Aorta (tissue), 5 donors: ENCODE measurements around the gene APOBEC3H. TPM values are rescaled to one million over a fixed set of nuclear protein-coding genes. Genes with fewer than 3 reads are reported as not detected.

Source experiments
- ATAC-seq: fragments of 200-7000 bp; cut with Tn5 transposase; one replicate; pipeline ENCODE4 v1.9.1; 2022; ENCODE audit warnings: moderate library complexity; ENCODE audit not compliant: low FRiP score
- DNase-seq, 2 donors: peaks; one replicate each; pipeline ENCODE4 v3.0.0-alpha.2; 2020
- H3K27ac ChIP-seq, 2 donors: one replicate each; pipeline ENCODE4 v1.5.1; 2013; ENCODE audit warnings: low read length in 2 of 2, mild to moderate bottlenecking in 2 of 2, moderate library complexity in 2 of 2, control low read depth in 1 of 2, inconsistent platforms in 1 of 2, low read depth in 1 of 2
- H3K27me3 ChIP-seq, 2 donors: one replicate each; pipeline ENCODE4 v1.6.1; 2013; ENCODE audit warnings: control low read depth in 1 of 2, low read length in 1 of 2, mild to moderate bottlenecking in 1 of 2, moderate library complexity in 1 of 2; ENCODE audit not compliant: insufficient read depth in 2 of 2, control insufficient read depth in 1 of 2
- H3K36me3 ChIP-seq, 2 donors: one replicate each; pipeline ENCODE4 v1.6.1; 2013; ENCODE audit warnings: control low read depth in 1 of 2, low read length in 1 of 2, mild to moderate bottlenecking in 1 of 2; ENCODE audit not compliant: insufficient read depth in 2 of 2, control insufficient read depth in 1 of 2
- H3K4me1 ChIP-seq, 2 donors: one replicate each; pipeline ENCODE4 v1.6.1; 2013; ENCODE audit warnings: low read length in 2 of 2, control low read depth in 1 of 2, mild to moderate bottlenecking in 1 of 2, moderate library complexity in 1 of 2; ENCODE audit not compliant: insufficient read depth in 2 of 2, control insufficient read depth in 1 of 2
- H3K4me3 ChIP-seq, 2 donors: one replicate each; pipeline ENCODE4 v1.5.1; 2013; ENCODE audit warnings: low read length in 2 of 2, control low read depth in 1 of 2, mild to moderate bottlenecking in 1 of 2
- H3K9me3 ChIP-seq: one replicate; pipeline ENCODE4 v1.6.1; 2013; ENCODE audit warnings: mild to moderate bottlenecking, low read length; ENCODE audit not compliant: control insufficient read depth
- whole genome bisulfite sequencing, 2 donors: extraction: QIAGEN DNeasy Blood & Tissue Kit; methylation state at CpG; one replicate each; pipeline ENCODE4 v1.1.7; 2013; 5-methylcytosine and 5-hydroxymethylcytosine counted together
- intact Hi-C, 2 donors: fragments of 100-400 bp; cut with DNase I; formaldehyde crosslinking; loops; one replicate each; pipeline versions ENCODE4 v1.14.2 to v1.15.0; 2022
- polyA plus RNA-seq, 2 donors: library from polyadenylated mRNA; stranded (reverse); fragments of 200-250 nt; gene quantifications; one replicate each; pipeline ENCODE4 v1.2.3, GENCODE V29; 2013
- total RNA-seq, 2 donors: library from RNA; stranded (reverse); fragmentation: NEBNext Ultra II Directional; extraction: Animal tissue kit (Norgen Biotek cat#: 25700); gene quantifications; one replicate each; pipeline ENCODE4 v1.2.1, GENCODE V29; 2021
- donor health status: healthy with polysubstance abuse.
- donor health status: Bipolar disorder and iron deficiency.
- donor health status: DM: no; HTN: no; CAD: no.
- donor health status: DM: no; HTN: no; CAD: no.
- donor health status: DM: yes; HTN: yes; CAD: no.

The APOBEC3H gene
- total and polyA plus RNA-seq, 4 donors: not detected

- Histone ChIP-seq H3K27ac (no peak overlapping the region), H3K4me1 (no peaks in the 10 kb centered on the region), H3K9me3 (no peaks in the 10 kb centered on the region), H3K36me3 (peaks cover 0 to 5% of the 10 kb centered on the region in 2 donors), H3K27me3 (no peaks in the 10 kb centered on the region), H3K4me3 (no peak overlapping the region)
- no peak for ATAC-seq
- DNase-seq: peak; percentile 11 to 41
- intact Hi-C loops: loop anchor here (10.0 kb wide), 2 partner anchors 355 to 365 kb away; no protein-coding TSS in a partner anchor
- 90 to 91% methylated on average over 9 of the region's 9 CpGs for WGBS, 2 donors
Observed at GRCh38 chr22:39129746-39130145, 32.7 kb downstream of the APOBEC3H start.

GRCh38 chr22:39130152-39130704 is 33.2 kb downstream of the APOBEC3H start:
- intact Hi-C loops: no loop called here
- Histone ChIP-seq H3K4me1 (no peaks in the 10 kb centered on the region), H3K27ac (no peak overlapping the region), H3K36me3 (peaks cover 0 to 5% of the 10 kb centered on the region in 2 donors), H3K27me3 (no peaks in the 10 kb centered on the region), H3K9me3 (no peaks in the 10 kb centered on the region), H3K4me3 (no peak overlapping the region)
- DNase-seq: peak in 1 of 2 donors; percentile 41
- no peak for ATAC-seq
- WGBS, 2 donors: 90 to 91% methylated on average over 8 of the region's 8 CpGs

- peaks cover 0 to 5% of the 10 kb centered on the region in 2 donors for H3K36me3 ChIP-seq
- H3K4me3 ChIP-seq: no peak overlapping the region
- no peak for ATAC-seq
- intact Hi-C loops: no loop called here
- 61 to 65% methylated on average over 24 of the region's 24 CpGs for WGBS, 2 donors
- H3K4me1 ChIP-seq: no peaks in the 10 kb centered on the region
- no peaks in the 10 kb centered on the region for H3K27me3 ChIP-seq
- DNase-seq: peak; percentile 53 to 59
- no peak overlapping the region for H3K27ac ChIP-seq
- H3K9me3 ChIP-seq: no peaks in the 10 kb centered on the region
Observed at GRCh38 chr22:39130892-39131855, 34.1 kb downstream of the APOBEC3H start.

- Histone ChIP-seq H3K27me3 (no peaks in the 10 kb centered on the region), H3K9me3 (no peaks in the 10 kb centered on the region), H3K4me1 (no peaks in the 10 kb centered on the region), H3K36me3 (peaks cover 0 to 5% of the 10 kb centered on the region in 2 donors), H3K4me3 (no peak overlapping the region), H3K27ac (no peak overlapping the region)
- DNase-seq: peak in 1 of 2 donors; percentile 55
- intact Hi-C loops: no loop called here
- no peak for ATAC-seq
- 78 to 84% methylated on average over 6 of the region's 6 CpGs for WGBS, 2 donors
Observed at GRCh38 chr22:39132281-39132680, 35.2 kb downstream of the APOBEC3H start.

- Histone ChIP-seq H3K4me3 (no peak overlapping the region), H3K4me1 (no peaks in the 10 kb centered on the region), H3K27me3 (no peaks in the 10 kb centered on the region), H3K36me3 (peaks cover 0 to 5% of the 10 kb centered on the region in 2 donors), H3K27ac (no peak overlapping the region), H3K9me3 (no peaks in the 10 kb centered on the region)
- intact Hi-C loops: no loop called here
- WGBS, 2 donors: 91 to 93% methylated on average over 22 of the region's 22 CpGs
- ATAC-seq (no peak), DNase-seq (peak in 1 of 2 donors; percentile 59)
Observed at GRCh38 chr22:39132871-39133524, 36.0 kb downstream of the APOBEC3H start.

- Histone ChIP-seq H3K27me3 (no peaks in the 10 kb centered on the region), H3K27ac (no peak overlapping the region), H3K36me3 (peaks cover 0 to 5% of the 10 kb centered on the region in 2 donors), H3K4me3 (no peak overlapping the region), H3K9me3 (no peaks in the 10 kb centered on the region), H3K4me1 (no peaks in the 10 kb centered on the region)
- DNase-seq: peak; percentile 44 to 71
- WGBS, 2 donors: 85 to 89% methylated on average over 17 of the region's 17 CpGs
- intact Hi-C loops: no loop called here
- no peak for ATAC-seq
Observed at GRCh38 chr22:39133871-39134270, 36.8 kb downstream of the APOBEC3H start.

GRCh38 chr22:39134366-39135091 is 37.5 kb downstream of the APOBEC3H start:
- no peaks in the 10 kb centered on the region for H3K4me1 ChIP-seq
- intact Hi-C loops: no loop called here
- no peak for ATAC-seq
- H3K27me3 ChIP-seq: no peaks in the 10 kb centered on the region
- WGBS, 2 donors: 86% methylated on average over 33 to 35 of the region's 35 CpGs
- H3K4me3 ChIP-seq: no peak overlapping the region
- DNase-seq: peak in 1 of 2 donors; percentile 76
- H3K9me3 ChIP-seq: no peaks in the 10 kb centered on the region
- H3K27ac ChIP-seq: no peak overlapping the region
- peaks cover 0 to 5% of the 10 kb centered on the region in 2 donors for H3K36me3 ChIP-seq
